Activated T-cell treated with anti-CD3 and anti-CD28 coated beads for 4 hours (primary cell): ENCODE results near the gene ADK.
A peak's percentile ranks its signal among the peaks of the same experiment; 100 is the strongest.
"Not testable (repeated sequence)": the region's sequence is repeated elsewhere in the genome, so short reads cannot be mapped to it uniquely, and the experiment has no call there.

Experiments used
- DNase-seq: peaks from one replicate; pipeline ENCODE4 v3.0.0-alpha.2; 2020

The ADK gene

DNA sequence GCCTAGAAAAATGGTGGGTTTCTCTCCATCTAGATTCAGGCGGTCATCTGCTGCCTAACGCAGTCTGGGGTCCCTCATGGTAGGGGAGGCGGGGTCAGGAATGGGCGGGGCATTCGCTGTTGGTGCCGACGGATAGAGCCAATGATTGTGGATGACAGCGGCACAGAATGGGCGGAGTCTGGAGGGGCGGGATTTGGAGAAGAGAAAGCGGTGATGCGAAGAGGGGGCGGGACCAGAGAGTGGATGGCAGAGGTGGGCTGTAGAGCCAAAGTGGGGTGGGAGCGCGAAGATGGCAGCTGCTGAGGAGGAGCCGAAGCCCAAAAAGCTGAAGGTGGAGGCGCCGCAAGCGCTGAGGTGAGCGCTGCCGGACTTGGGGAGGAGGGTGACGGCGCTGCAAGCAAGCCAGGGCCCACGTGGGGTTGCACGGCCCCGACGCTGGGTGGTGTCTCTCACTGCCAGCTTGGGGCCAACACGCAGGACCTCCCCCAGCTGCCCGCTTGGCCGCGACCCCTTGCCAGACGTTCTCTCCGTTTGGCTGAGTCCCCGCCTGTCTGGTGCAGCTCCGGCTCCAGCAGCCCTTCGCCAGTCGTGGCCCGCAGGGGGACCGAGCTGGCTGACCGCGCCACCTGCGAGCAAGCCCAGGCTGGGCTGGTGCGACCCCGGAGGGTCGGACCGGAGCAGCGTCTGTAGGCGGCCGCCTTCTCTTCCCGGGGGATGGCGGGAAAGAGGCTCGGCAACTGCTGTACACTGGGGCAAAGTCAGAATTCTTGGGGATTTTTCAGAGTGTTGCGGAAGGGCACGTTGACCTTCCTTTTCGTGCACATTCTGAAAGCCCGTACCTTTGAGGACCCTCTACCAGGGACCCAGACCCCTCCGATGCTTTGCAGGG is at the start of gene ADK:
TSS of gene ADK (plus strand) at position 232 of the 889 bp plus-strand sequence. CDS start at position 290, 58 bp downstream.
- DNase-seq = peak; percentile 100

DNA sequence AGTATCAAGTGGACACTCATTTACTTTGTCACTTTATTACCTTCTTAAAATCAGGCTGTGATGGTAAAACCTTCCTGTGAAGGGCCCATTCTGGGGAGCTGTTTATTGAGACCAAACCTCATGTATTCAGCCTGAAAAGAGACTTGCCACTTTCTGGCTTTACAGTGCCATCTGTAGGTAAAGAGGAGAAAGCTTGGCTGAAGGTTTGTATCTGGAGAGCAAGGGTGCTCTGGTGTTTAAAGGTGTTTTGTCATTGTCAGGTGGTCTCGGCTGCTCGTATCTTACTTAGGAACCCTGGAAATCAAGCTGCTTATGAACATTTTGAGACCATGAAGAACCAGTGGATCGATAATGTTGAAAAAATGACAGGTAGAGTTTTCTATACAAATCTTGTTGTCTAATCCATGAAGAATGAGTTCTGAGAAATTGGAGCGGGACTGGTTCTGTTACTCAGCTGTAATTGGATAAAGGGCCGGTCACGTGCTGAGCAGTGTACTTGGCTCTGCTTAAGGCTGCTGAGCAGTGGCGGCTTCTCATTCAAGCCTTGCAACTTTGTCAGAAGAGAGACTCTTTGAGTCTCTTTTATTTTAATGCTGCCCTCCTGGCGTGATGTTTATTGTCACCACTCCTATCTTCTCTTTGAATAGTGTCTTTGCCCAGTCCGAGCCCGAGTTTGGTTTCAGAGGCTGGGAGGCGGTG is 47.3 kb upstream of the ADK start:
- DNase-seq = no peak

DNA sequence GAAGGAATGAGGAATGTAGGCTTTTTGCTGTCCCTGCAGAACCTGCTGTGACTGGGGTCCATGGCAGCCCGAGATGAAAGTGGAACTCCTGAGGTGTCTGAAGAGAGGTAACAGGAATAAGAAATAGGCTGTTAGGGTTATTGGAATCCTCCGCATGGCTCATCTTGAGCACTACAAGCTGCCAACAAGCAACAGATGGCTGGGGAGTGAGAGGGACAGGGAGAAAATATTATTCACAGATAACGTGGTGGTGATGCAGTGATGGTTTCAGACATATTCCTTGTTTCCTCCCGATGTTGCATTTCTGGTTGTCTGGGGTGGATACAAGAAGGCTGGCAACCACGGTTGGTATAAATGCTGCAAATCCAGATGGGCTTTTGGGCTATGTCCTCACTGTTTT is 46.5 kb upstream of the ADK start:
- DNase-seq = no peak

DNA sequence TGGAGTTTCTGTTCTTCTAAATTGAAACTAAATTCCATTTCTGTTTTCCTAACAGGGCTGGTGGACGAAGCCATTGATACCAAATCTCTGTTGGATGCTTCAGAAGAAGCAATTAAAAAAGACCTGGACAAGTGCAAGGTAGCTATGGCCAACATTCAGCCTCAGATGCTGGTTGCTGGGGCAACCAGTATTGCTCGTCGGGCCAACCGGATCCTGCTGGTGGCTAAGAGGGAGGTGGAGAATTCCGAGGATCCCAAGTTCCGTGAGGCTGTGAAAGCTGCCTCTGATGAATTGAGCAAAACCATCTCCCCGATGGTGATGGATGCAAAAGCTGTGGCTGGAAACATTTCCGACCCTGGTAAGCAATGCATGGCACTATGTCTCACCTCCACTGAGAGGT is 46.0 kb upstream of the ADK start:
- DNase-seq = no peak

DNA sequence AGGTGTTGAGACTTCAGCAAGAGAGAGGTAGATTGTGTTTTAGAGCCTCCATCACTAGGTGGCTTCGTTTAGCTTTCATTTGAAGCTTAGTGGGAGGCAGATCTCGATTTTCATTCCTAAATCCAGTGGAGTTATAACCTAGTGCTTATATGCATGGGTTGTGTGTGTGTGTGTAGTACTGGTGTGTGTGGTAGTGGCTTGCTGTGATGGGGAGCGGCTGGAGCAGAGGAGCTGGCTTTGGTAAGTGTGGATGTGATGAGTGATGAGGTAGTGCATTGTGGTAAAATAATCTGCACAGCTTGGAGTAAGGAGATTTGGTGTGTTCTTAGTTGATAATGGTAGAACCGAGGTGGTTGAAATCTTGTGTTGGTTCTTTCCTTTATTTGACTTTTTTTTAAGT is 43.6 kb upstream of the ADK start:
- DNase-seq = no peak

DNA sequence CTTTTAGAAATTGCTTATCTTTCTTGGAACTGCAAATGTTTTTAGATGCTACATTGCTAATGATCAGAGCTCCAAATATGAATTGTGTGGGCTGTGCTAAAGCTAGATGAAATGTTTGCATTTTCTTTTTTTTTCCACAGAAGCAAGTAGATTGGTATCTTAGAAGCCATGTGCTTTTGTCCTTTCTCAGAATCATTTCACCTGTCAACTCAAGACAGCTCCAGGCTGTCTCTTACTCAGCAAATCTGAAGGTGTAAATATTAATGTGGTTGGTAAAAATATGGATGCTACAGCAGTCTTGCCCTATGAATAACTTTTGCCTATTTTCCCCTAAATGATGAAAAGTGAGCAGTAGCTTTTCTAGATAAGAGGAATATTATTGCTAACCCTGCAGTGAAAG is 41.6 kb upstream of the ADK start:
- DNase-seq = no peak

DNA sequence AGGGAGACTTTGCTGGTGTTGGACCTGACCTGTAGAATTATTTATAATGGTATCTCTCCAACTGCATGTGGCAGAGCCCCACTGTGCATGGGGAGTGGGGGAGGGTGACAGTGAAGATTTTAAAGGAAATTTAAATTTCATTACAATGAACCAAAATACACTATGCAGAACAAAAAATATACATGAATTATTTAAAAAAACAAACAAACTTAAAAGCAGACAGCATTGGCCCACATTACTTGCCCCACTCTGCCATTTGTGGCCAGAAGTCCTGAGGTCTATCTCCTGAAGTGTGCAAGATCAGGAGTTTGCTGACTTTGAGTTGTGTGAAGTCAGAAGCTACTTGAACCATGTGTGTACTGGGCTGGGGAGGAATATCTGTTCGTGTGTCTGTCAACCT is 40.9 kb upstream of the ADK start:
- DNase-seq = no peak

DNA sequence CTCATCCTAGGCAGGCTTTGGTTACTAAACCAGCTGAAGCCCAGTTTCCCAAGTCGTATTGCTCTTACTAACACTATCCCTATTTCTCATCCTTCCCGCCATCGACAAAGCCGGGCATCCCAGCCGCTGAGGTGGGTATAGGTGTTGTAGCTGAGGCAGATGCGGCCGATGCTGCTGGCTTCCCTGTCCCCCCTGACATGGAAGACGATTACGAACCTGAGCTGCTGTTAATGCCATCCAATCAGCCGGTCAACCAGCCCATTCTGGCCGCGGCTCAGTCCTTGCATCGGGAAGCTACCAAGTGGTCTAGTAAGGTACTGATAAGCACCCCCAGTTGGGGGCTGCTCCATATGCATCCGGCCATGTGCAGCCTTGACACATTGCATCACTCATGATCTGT is 39.2 kb upstream of the ADK start:
- DNase-seq = no peak

DNA sequence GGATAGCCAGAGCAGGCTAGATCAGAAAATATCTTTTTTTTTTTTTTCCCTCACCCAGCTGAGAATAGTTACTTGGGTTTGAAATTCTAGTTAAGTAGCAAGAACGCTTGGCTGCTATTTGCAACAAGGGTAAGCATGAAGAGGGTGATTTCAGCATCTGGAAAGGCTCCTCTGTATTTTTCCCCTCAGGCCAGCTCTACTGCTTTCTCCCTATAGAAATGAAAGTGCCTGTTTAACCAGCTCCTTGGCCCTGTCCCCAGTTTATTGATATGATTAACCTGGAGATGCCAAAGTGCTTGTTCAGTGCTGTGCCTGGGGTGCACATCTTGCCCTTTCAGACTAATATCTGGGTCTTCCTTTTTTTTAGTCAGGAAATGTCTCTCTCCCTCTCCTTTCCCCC is 37.5 kb upstream of the ADK start:
- DNase-seq = no peak

DNA sequence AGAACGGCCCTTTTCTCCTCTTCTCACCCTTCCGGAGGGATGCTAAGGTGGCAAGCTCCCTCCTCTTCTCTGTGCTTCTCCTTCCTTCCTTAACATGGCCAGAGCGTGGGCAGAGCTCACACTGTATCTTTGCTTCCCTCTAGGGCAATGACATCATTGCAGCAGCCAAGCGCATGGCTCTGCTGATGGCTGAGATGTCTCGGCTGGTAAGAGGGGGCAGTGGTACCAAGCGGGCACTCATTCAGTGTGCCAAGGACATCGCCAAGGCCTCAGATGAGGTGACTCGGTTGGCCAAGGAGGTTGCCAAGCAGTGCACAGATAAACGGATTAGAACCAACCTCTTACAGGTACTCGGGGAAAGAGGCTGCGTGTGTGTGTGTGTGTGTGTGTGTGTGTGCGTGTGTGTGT is 37.0 kb upstream of the ADK start:
- DNase-seq = no peak

DNA sequence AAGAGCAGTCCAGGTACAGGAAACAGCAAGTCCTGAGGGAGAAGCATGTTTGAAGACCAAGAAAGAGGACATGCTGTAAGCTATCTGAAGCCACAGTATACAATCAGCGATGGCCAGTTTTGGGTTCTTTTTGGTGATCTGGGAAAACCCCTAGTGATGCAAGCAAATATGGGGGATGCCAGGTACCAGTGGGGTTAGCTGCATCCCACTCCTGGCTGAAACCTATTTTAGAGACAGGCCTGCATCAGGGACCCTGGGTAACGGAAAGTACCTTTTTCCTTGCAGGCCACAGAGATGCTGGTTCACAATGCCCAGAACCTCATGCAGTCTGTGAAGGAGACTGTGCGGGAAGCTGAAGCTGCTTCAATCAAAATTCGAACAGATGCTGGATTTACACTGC is 33.3 kb upstream of the ADK start:
- no peak for DNase-seq

DNA sequence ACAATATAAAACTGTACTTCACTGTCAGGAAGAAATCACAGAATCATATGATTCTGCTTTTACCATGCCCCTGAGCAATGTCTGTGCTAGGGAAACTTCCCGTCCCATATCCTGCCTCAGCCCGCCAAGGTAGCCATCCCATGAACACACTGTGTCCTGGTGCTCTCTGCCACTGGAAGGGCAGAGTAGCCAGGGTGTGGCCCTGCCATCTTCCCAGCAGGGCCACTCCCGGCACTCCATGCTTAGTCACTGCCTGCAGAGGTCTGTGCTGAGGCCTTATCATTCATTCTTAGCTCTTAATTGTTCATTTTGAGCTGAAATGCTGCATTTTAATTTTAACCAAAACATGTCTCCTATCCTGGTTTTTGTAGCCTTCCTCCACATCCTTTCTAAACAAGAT is 32.2 kb upstream of the ADK start:
- DNase-seq = no peak

DNA sequence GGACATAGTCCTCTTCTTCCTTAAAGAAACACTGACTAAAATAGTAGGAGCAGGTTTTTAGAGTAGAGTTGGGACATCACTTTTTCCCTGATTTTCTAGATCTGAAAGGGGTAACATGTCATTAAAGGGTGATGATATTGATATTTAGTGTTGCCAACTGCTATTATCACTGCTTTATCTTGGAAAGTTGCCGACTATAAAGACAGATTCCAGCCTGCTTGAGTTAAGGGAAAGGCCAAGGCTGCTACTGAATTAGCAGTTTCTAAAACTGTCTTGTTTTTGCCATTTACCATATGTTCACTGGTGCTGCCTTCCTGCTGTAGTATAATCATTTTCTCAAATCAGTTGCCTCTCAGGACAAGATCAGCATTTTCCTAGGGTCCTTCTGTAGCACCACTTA is 30.1 kb upstream of the ADK start:
- DNase-seq = no peak

DNA sequence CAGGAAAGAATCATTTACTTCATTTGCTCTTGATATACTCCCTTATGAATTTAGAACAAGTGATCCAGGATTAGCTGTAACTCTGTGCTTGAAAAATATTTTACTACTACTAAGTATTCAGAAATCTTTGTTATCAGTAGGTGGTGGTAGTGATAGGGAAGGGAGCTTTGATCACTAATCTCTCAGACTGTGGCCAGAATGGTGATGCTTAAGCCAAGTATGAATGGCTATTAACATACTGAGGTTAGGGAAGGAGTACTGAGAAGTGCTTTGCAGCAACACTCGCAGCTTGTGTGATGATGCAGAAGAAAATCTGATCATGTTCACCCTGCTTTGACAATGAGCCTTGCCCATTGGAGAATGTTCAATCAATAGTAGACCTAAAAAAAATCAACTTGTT is 29.7 kb upstream of the ADK start:
- DNase-seq = no peak

DNA sequence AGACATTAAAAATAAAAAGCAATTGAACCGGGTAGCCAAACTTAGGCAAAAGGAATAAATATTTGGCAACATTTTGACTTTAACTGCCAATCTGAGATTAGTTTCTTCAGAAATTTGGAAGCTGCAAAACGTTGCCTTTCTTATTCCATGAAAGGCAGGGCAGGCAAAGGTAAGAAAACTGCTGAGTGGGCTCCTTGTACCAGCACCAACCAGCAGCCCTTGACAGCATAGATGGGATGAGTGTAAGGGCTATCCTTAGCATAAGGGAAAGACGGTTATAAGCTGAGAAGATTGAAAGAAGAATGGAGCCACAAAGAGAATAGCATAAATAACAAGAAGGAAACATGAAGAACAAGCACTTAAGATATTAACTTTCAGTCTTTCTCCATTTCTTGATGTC is 29.0 kb upstream of the ADK start:
- no peak for DNase-seq

DNA sequence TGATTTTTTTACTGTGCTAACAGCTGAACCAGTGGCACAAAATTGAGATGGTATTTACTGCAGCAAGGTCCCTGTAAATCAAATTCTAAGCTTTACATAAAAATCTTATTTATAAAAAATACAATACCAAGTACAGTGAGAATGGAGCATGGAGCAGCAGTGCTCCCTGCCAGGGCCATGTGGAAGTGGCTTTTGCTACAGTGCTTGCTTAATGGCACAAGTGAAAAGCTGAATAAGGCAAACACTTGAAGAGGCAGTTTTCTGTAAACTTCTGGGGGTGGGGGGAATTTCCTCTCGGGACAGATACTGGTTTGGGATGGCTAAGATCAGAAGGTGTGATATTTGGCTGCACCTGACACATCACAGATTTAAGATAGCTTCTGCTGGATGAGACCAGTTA is 27.9 kb upstream of the ADK start:
- no peak for DNase-seq

DNA sequence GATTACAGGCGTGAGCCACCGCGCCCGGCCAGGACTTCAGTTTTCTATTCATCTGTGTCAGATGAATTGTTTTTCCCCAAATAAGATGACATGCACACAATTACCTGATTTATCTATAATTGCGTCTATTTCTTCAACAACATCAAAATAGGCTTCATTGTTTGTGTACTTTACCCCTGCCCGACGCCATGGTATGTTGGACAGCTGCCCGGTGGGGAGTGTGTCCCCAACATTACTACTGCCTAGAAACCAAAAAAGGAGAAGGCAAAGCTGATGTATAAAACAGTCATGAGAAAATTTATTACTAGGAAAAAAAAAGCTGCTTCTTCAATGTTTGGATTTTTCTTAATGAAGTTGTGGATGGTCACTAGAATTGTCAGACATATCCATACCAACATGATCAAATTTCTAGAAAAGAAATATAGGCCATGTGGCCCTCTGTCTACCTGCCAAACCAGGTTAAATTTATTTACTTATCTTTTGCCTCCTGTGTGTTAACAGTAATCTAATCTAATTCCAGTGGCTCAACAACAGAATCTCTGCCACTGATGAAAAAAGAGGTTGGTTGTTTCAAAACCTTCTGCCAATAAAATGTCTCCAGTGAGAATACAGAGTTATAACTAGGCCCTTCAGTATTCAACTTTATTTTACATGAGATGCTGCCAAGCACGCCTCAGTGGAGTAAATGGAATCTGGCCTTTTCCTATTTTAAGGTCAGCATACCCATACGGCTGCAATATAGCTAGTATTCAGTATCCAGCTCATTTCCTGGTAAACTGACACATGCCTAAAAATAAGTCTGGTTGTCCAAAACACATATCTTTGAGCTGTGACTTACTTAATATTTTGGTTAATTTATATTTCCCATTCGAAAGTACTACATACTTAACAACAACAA is 16.8 kb upstream of the ADK start:
- no peak for DNase-seq

DNA sequence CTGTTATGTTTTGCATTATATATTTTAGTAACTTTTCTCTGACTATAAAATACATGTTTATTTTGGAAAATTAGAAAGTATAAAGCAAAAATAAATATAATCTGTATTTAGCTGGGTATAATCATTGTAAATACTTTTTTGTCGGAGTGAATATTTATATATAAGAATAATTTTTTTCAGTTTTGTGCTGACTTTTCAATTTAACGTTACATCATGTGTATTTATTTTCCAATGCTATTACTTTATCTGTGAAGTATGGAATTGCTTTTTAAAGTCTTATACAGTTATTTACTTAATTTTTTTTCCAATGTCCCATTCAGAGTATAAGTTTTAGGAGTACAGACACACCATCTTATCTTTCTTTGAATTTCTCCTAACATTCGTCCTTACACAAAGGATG is 15.6 kb upstream of the ADK start:
- DNase-seq = no peak

DNA sequence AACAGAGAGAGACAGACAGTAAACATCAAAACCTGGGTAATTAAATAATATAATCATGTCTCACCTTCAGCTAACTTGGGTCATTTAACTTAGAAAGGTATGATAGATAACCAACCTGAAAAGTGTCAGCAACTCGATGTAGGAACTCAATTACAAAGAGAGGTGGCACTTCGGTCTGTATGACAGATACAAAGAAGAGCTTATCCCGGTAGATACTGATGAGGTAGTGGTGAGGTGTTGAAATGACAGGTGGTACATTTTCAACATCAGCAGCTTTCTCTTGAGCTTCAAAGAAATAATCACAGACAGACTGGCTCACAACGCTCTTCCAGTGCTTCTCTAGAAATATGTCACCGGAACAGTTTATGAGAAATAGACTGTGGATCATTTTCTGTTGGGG is 13.0 kb upstream of the ADK start:
- no peak for DNase-seq

DNA sequence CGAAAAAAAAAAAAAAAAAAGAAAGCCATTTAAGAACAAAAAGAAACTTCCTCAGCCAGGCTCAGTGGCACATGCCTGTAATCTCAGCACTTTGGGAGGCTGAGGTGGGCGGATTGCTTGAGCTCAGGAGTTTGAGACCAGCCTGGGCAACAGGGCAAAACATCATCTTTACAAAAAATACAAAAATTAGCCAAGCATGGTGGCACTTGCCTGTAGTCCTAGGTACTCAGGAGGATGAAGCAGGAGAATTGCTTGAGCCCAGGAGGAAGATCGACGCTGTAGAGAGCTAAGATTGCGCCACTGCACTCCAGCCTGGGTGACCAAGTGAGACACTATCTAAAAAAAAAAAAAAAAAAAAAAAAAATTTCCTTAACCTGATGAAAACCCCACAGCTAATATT is 12.4 kb upstream of the ADK start:
- DNase-seq = not testable (repeated sequence)

DNA sequence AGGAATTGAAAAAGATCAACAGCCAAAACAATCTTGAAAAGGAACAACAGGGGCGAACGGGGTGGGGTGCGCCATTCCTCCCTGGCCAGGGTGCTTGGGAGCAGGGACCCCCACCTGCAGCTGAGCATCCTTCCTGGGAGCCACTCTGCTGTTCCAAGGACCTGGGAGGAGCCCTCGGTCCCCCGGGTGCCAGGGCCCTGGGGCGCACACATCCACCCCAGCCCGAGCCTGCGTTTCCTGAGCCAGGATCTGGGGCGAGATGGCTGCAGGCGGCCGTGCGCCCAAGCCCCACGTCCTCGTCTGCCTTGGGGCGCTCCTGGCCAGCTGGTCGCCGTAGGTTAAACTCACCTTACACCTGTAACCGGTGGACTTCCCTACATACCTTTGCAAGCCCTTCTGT is 11.0 kb upstream of the ADK start:
- DNase-seq = no peak

DNA sequence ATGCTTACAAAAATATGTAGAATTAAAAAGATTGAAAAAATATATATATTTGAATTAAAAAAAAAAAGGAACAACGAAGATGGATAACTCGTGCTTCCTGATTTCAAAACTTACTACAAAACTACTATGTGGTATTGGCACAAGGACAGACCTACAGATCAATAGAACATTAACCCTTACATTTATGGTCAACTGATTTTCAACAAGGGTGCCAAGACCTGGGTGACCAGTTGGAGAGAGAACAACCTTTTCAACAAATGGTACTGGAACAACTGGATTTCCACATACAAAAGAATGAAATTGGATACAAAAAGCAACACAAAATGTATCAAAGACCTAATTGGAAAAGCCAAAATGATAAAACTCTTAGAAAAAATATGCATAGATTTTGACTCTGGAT is 10.5 kb upstream of the ADK start:
- DNase-seq = no peak

DNA sequence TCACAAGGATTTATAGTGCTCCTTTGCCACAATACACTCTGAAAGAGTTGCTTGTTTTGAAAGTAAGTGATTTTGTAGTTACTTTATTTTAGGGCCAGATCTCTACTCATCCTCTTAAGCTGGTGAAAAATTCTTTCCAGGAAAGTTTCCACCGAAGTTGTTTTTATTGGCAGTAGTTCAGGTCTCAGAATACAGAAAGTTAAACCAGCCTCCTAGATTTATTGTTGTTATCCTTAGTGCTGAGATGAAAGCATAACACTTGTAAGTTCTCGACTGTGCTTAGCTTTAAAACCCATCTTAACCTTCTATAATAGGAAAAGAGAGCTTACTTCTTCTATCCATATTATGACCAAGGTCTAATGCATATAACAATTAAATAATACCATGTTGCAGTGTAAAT is 5.9 kb upstream of the ADK start:
- DNase-seq = no peak

DNA sequence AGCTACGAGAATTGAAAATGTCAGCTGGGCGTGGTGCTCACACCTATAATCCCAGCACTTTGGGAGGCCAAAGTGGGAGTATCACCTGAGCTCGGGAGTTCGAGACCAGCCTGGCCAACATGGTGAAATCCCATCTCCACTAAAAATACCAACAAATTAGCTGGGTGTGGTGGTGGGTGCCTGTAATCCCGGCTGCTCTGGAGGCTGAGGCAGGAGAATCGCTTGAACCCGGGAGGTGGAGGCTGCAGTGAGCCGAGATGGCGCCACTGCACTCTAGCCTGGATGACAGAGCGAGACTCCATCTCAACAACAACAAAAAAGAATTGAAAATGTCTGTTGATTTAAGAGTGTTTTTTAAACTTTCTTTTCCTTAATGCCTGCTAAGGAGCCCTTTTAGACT is 4.0 kb upstream of the ADK start:
- DNase-seq = not testable (repeated sequence)
